HEK293 (cell line): ENCODE data around the gene CATSPERD.
A peak's percentile ranks its signal among the peaks of the same experiment; 100 is the strongest.

Experiments used
- GLI2 ChIP-seq: fragments of 450-650 bp; formaldehyde crosslinking; IDR thresholded peaks from 2 replicates; pipeline ENCODE4; 2017; ENCODE audit warnings: missing biosample characterization, missing genetic modification characterization, low read depth, borderline replicate concordance
- GLIS1 ChIP-seq: fragments of 450-650 bp; formaldehyde crosslinking; IDR thresholded peaks from 2 replicates; pipeline ENCODE4 v1.5.1; 2016; ENCODE audit warnings: missing biosample characterization, missing genetic modification characterization
- KLF10 ChIP-seq: fragments of 450-650 bp; IDR thresholded peaks from 2 replicates; pipeline ENCODE4 v1.5.1; 2018; ENCODE audit warnings: missing biosample characterization, mild to moderate bottlenecking, missing genetic modification characterization
- REPIN1 ChIP-seq: fragments of 450-650 bp; formaldehyde crosslinking; IDR thresholded peaks from 2 replicates; pipeline ENCODE4 v1.5.1; 2017; ENCODE audit warnings: missing biosample characterization, missing genetic modification characterization, low read depth
- YY1 ChIP-seq: fragments of 450-650 bp; formaldehyde crosslinking; IDR thresholded peaks from 2 replicates; pipeline ENCODE4 v1.5.1; 2018; ENCODE audit warnings: missing biosample characterization, missing genetic modification characterization
- ZBTB48 ChIP-seq: fragments of 450-650 bp; formaldehyde crosslinking; IDR thresholded peaks from 2 replicates; pipeline ENCODE4 v1.5.1; 2016; ENCODE audit warnings: missing biosample characterization, missing genetic modification characterization
- ZFHX2 ChIP-seq: fragments of 450-650 bp; formaldehyde crosslinking; conservative IDR thresholded peaks from 2 replicates; pipeline ENCODE4 v1.5.1; 2016; ENCODE audit warnings: missing biosample characterization, missing genetic modification characterization
- ZFP69B ChIP-seq: fragments of 450-650 bp; formaldehyde crosslinking; IDR thresholded peaks from 2 replicates; pipeline ENCODE4 v1.5.1; 2016; ENCODE audit warnings: missing biosample characterization, missing genetic modification characterization
- ZNF169 ChIP-seq: fragments of 450-650 bp; formaldehyde crosslinking; IDR thresholded peaks from 2 replicates; pipeline ENCODE4 v1.5.1; 2016; ENCODE audit warnings: missing biosample characterization, missing genetic modification characterization
- ZNF37A ChIP-seq: fragments of 450-650 bp; IDR thresholded peaks from 2 replicates; pipeline ENCODE4 v1.5.1; 2018; ENCODE audit warnings: missing biosample characterization, missing genetic modification characterization
- ZNF433 ChIP-seq: fragments of 450-650 bp; formaldehyde crosslinking; IDR thresholded peaks from 2 replicates; pipeline ENCODE4 v1.5.1; 2016; ENCODE audit warnings: missing biosample characterization, missing genetic modification characterization, low read depth
- ZNF530 ChIP-seq: fragments of 450-650 bp; formaldehyde crosslinking; IDR thresholded peaks from 2 replicates; pipeline ENCODE4 v1.5.1; 2016; ENCODE audit warnings: low read depth, missing biosample characterization, missing genetic modification characterization
- ZNF596 ChIP-seq: fragments of 450-650 bp; IDR thresholded peaks from 2 replicates; pipeline ENCODE4 v1.5.0; 2018; ENCODE audit warnings: missing biosample characterization, mild to moderate bottlenecking, missing genetic modification characterization, moderate library complexity
- ZNF600 ChIP-seq: fragments of 450-650 bp; formaldehyde crosslinking; IDR thresholded peaks from 2 replicates; pipeline ENCODE4 v1.5.1; 2016; ENCODE audit warnings: missing biosample characterization, missing genetic modification characterization
- ZNF610 ChIP-seq: fragments of 450-650 bp; formaldehyde crosslinking; IDR thresholded peaks from 2 replicates; pipeline ENCODE4 v1.5.1; 2016; ENCODE audit warnings: missing biosample characterization, missing genetic modification characterization, borderline replicate concordance
- ZNF654 ChIP-seq: fragments of 450-650 bp; formaldehyde crosslinking; IDR thresholded peaks from 2 replicates; pipeline ENCODE4 v1.5.1; 2016; ENCODE audit warnings: low read depth, missing biosample characterization, missing genetic modification characterization
- ZNF677 ChIP-seq: fragments of 450-650 bp; IDR thresholded peaks from 2 replicates; pipeline ENCODE4 v1.5.0; 2018; ENCODE audit warnings: missing biosample characterization, mild to moderate bottlenecking, missing genetic modification characterization, moderate library complexity
- ZNF76 ChIP-seq: fragments of 450-650 bp; formaldehyde crosslinking; IDR thresholded peaks from 2 replicates; pipeline ENCODE4; 2016; ENCODE audit warnings: low read depth, missing biosample characterization, missing genetic modification characterization, borderline replicate concordance
- ZNF830 ChIP-seq: fragments of 450-650 bp; IDR thresholded peaks from 2 replicates; pipeline ENCODE4 v1.5.0; 2018; ENCODE audit warnings: missing biosample characterization, missing genetic modification characterization, low read depth, mild to moderate bottlenecking, moderate library complexity
- ZXDB ChIP-seq: fragments of 450-650 bp; formaldehyde crosslinking; IDR thresholded peaks from 2 replicates; pipeline ENCODE4 v1.5.1; 2016; ENCODE audit warnings: missing biosample characterization, missing genetic modification characterization
- TF ChIP-seq, protein P1 (sequence below): fragments of 450-650 bp; formaldehyde crosslinking; optimal IDR thresholded peaks from 2 replicates; pipeline ENCODE3; 2016; ENCODE audit warnings: missing biosample characterization, mild to moderate bottlenecking, missing genetic modification characterization
- TF ChIP-seq, protein P2 (sequence below): fragments of 450-650 bp; formaldehyde crosslinking; IDR thresholded peaks from 2 replicates; pipeline ENCODE4 v1.5.1; 2016; ENCODE audit warnings: missing biosample characterization, missing genetic modification characterization
- TF ChIP-seq, protein P3 (sequence below): fragments of 450-650 bp; formaldehyde crosslinking; IDR thresholded peaks from 2 replicates; pipeline ENCODE4 v1.5.1; 2016; ENCODE audit warnings: missing biosample characterization, missing genetic modification characterization, low read depth
- TF ChIP-seq, protein P4 (sequence below): fragments of 450-650 bp; formaldehyde crosslinking; IDR thresholded peaks from 2 replicates; pipeline ENCODE4 v1.5.1; 2016; ENCODE audit warnings: missing biosample characterization, missing genetic modification characterization
- TF ChIP-seq, protein P5 (sequence below): fragments of 450-650 bp; formaldehyde crosslinking; IDR thresholded peaks from 2 replicates; pipeline ENCODE4 v1.5.1; 2016; ENCODE audit warnings: missing biosample characterization, missing genetic modification characterization
- TF ChIP-seq, protein P6 (sequence below): fragments of 450-650 bp; IDR thresholded peaks from 2 replicates; pipeline ENCODE4 v1.5.1; 2018; ENCODE audit warnings: missing biosample characterization, mild to moderate bottlenecking, missing genetic modification characterization
- TF ChIP-seq, protein P7 (sequence below): fragments of 450-650 bp; formaldehyde crosslinking; IDR thresholded peaks from 2 replicates; pipeline ENCODE4 v1.5.1; 2017; ENCODE audit warnings: missing biosample characterization, missing genetic modification characterization
- TF ChIP-seq, protein P8 (sequence below): fragments of 450-650 bp; formaldehyde crosslinking; IDR thresholded peaks from 2 replicates; pipeline ENCODE4 v1.5.1; 2016; ENCODE audit warnings: missing biosample characterization, missing genetic modification characterization

Gene CATSPERD

DNA sequence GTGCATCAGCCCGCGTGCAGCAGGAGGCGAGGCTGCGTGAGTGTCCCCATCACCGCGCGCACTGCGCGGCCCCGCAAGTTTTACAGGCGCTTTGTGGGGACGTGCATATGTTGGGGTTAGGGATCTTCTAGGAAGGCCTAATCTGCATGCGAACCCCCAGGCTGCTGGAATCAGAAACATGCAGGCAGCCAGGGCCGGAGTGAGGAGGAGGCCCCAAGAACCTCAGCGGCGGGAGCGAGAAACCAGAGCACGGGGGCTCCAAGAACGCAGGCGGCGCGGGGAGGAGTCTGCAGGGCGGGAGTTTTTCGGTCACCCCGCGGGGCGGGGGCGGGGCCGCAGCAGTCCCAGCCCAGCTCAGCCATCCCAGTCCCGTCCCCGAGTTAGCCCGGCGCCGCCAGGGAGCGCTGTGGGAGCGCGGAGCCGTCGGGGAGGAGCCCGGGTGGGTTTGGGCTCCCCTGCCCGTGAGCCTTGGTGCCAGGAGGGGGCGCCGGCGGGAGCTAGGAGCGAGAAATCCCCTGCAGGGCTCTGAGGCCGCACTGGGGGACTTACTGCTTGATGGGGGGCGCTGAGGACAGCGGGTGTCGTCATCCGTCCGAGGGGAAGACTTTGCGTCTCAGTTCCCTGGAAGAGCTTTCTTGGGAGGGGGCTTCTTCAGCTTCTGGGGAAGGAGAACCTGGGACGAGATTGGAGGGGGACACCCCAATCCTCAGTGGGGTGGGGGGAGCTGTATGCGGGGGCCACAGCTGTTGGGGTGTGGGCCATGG, 83.5 kb downstream of the CATSPERD start (continued):
- TF ChIP-seq, protein P1, sequence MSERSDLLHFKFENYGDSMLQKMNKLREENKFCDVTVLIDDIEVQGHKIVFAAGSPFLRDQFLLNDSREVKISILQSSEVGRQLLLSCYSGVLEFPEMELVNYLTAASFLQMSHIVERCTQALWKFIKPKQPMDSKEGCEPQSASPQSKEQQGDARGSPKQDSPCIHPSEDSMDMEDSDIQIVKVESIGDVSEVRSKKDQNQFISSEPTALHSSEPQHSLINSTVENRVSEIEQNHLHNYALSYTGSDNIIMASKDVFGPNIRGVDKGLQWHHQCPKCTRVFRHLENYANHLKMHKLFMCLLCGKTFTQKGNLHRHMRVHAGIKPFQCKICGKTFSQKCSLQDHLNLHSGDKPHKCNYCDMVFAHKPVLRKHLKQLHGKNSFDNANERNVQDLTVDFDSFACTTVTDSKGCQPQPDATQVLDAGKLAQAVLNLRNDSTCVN (tag by site-specific recombination): peak; percentile 88
- TF ChIP-seq ZBTB48 (tag by site-specific recombination) (peak; percentile 56; the same call in 1 of the 2 replicates), ZNF596 (0 out of 2 replicates have a peak, but pooled peaks have one; percentile 8), ZNF677 (tag by site-specific recombination) (no peak), ZNF76 (tag by site-specific recombination) (peak; percentile 59), ZFP69B (tag by site-specific recombination) (peak; percentile 48; the same call in 1 of the 2 replicates), ZXDB (tag by site-specific recombination) (peak; percentile 76; the same call in 1 of the 2 replicates), GLI2 (tag by site-specific recombination) (no peak), ZNF654 (tag by site-specific recombination) (peak; percentile 91), GLIS1 (peak; percentile 99), KLF10 (tag by site-specific recombination) (peak; percentile 87), YY1 (tag by site-specific recombination) (peak; percentile 41; the same call in 1 of the 2 replicates), ZNF600 (tag by site-specific recombination) (peak; percentile 84; the same call in 1 of the 2 replicates), ZNF830 (tag by site-specific recombination) (no peak), REPIN1 (tag by site-specific recombination) (peak; percentile 17; the same call in 1 of the 2 replicates), ZNF610 (peak; percentile 35), ZFHX2 (tag by site-specific recombination) (peak; percentile 74), ZNF530 (tag by site-specific recombination) (no peak), ZNF169 (no peak), ZNF433 (tag by site-specific recombination) (no peak), ZNF37A (no peak; the same call in 1 of the 2 replicates)
- TF ChIP-seq, protein P2, sequence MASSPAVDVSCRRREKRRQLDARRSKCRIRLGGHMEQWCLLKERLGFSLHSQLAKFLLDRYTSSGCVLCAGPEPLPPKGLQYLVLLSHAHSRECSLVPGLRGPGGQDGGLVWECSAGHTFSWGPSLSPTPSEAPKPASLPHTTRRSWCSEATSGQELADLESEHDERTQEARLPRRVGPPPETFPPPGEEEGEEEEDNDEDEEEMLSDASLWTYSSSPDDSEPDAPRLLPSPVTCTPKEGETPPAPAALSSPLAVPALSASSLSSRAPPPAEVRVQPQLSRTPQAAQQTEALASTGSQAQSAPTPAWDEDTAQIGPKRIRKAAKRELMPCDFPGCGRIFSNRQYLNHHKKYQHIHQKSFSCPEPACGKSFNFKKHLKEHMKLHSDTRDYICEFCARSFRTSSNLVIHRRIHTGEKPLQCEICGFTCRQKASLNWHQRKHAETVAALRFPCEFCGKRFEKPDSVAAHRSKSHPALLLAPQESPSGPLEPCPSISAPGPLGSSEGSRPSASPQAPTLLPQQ (tag by site-specific recombination): peak; percentile 82
- TF ChIP-seq, protein P3, sequence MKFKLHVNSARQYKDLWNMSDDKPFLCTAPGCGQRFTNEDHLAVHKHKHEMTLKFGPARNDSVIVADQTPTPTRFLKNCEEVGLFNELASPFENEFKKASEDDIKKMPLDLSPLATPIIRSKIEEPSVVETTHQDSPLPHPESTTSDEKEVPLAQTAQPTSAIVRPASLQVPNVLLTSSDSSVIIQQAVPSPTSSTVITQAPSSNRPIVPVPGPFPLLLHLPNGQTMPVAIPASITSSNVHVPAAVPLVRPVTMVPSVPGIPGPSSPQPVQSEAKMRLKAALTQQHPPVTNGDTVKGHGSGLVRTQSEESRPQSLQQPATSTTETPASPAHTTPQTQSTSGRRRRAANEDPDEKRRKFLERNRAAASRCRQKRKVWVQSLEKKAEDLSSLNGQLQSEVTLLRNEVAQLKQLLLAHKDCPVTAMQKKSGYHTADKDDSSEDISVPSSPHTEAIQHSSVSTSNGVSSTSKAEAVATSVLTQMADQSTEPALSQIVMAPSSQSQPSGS (tag by site-specific recombination): peak; percentile 66
- TF ChIP-seq, protein P4, sequence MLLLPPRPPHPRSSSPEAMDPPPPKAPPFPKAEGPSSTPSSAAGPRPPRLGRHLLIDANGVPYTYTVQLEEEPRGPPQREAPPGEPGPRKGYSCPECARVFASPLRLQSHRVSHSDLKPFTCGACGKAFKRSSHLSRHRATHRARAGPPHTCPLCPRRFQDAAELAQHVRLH (tag by site-specific recombination): no peak
- TF ChIP-seq, protein P5, sequence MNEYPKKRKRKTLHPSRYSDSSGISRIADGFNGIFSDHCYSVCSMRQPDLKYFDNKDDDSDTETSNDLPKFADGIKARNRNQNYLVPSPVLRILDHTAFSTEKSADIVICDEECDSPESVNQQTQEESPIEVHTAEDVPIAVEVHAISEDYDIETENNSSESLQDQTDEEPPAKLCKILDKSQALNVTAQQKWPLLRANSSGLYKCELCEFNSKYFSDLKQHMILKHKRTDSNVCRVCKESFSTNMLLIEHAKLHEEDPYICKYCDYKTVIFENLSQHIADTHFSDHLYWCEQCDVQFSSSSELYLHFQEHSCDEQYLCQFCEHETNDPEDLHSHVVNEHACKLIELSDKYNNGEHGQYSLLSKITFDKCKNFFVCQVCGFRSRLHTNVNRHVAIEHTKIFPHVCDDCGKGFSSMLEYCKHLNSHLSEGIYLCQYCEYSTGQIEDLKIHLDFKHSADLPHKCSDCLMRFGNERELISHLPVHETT (tag by site-specific recombination): peak; percentile 82; the same call in 1 of the 2 replicates
- TF ChIP-seq, protein P6, sequence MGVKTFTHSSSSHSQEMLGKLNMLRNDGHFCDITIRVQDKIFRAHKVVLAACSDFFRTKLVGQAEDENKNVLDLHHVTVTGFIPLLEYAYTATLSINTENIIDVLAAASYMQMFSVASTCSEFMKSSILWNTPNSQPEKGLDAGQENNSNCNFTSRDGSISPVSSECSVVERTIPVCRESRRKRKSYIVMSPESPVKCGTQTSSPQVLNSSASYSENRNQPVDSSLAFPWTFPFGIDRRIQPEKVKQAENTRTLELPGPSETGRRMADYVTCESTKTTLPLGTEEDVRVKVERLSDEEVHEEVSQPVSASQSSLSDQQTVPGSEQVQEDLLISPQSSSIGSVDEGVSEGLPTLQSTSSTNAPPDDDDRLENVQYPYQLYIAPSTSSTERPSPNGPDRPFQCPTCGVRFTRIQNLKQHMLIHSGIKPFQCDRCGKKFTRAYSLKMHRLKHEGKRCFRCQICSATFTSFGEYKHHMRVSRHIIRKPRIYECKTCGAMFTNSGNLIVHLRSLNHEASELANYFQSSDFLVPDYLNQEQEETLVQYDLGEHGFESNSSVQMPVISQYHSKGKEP (tag by site-specific recombination): peak; percentile 59; the same call in 1 of the 2 replicates
- TF ChIP-seq, protein P7, sequence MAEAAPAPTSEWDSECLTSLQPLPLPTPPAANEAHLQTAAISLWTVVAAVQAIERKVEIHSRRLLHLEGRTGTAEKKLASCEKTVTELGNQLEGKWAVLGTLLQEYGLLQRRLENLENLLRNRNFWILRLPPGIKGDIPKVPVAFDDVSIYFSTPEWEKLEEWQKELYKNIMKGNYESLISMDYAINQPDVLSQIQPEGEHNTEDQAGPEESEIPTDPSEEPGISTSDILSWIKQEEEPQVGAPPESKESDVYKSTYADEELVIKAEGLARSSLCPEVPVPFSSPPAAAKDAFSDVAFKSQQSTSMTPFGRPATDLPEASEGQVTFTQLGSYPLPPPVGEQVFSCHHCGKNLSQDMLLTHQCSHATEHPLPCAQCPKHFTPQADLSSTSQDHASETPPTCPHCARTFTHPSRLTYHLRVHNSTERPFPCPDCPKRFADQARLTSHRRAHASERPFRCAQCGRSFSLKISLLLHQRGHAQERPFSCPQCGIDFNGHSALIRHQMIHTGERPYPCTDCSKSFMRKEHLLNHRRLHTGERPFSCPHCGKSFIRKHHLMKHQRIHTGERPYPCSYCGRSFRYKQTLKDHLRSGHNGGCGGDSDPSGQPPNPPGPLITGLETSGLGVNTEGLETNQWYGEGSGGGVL (tag by site-specific recombination): peak; percentile 60
- TF ChIP-seq, protein P8, sequence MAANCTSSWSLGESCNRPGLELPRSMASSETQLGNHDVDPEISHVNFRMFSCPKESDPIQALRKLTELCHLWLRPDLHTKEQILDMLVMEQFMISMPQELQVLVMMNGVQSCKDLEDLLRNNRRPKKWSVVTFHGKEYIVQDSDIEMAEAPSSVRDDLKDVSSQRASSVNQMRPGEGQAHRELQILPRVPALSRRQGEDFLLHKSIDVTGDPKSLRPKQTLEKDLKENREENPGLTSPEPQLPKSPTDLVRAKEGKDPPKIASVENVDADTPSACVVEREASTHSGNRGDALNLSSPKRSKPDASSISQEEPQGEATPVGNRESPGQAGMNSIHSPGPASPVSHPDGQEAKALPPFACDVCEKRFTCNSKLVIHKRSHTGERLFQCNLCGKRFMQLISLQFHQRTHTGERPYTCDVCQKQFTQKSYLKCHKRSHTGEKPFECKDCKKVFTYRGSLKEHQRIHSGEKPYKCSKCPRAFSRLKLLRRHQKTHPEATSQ (tag by site-specific recombination): 0 out of 2 replicates have a peak, but pooled peaks have one; percentile 18
